Endothelial cell of umbilical vein (primary cell): ENCODE data around the gene CARD10. TPM values are rescaled to one million over a fixed set of nuclear protein-coding genes. Genes with fewer than 3 reads are reported as not detected.
A peak's percentile ranks its signal among the peaks of the same experiment; 100 is the strongest.

ENCODE experiments used
- BruUV-seq: library from RNA; stranded (reverse); fragments of 400-500 nt; replicated peaks from 2 replicates; lab custom pipeline; 2021; lab: Mats Ljungman, UMichigan
- CTCF ChIA-PET: fragments of 300-600, 350-600 bp; sonication (Branson Sonifier 250); formaldehyde crosslinking; loops from one replicate; lab custom pipeline; 2021; ENCODE audit warnings: antibody characterized with exemption, inconsistent platforms; lab: Charles Lee
- POLR2A ChIA-PET: fragments of 300-600, 350-600 bp; sonication (Branson Sonifier 250); formaldehyde crosslinking; loops from one replicate; lab custom pipeline; 2021; ENCODE audit warnings: antibody characterized with exemption, inconsistent platforms; lab: Charles Lee
- DNase-seq: peaks from one replicate; pipeline ENCODE4 v3.0.0-alpha.2; 2011; ENCODE audit warnings: low read depth, low spot score
- FAIRE-seq: peaks from 2 replicates; lab custom pipeline; 2011; peaks lifted over from hg19 to GRCh38; lab: Jason Lieb, UNC
- H2AFZ ChIP-seq: 2 replicates; pipeline ENCODE4 v1.6.0; 2012; ENCODE audit warnings: low read depth, low read length, control low read depth, inconsistent platforms
- H3K27ac ChIP-seq: 2 replicates; pipeline ENCODE4 v1.5.1; 2011; ENCODE audit warnings: low read depth, mild to moderate bottlenecking, control low read depth, low read length, moderate library complexity; ENCODE audit not compliant: insufficient read depth
- H3K27me3 ChIP-seq, 2 experiments: 2 replicates each; pipeline versions ENCODE4 v1.6.0 to v1.6.1; 2011; ENCODE audit warnings: low read length in 2 of 2, mixed read lengths in 1 of 2; ENCODE audit not compliant: control insufficient read depth in 2 of 2, insufficient read depth in 2 of 2
- H3K36me3 ChIP-seq, 2 experiments: 2 replicates in 1 of 2; 3 replicates in 1 of 2; pipeline ENCODE4 v1.5.1; 2011; ENCODE audit warnings: low read length in 2 of 2, mild to moderate bottlenecking in 1 of 2, moderate library complexity in 1 of 2; ENCODE audit not compliant: control insufficient read depth in 2 of 2, insufficient read depth in 2 of 2; ENCODE audit errors: extremely low read depth in 1 of 2
- H3K4me1 ChIP-seq: 3 replicates; pipeline ENCODE4 v1.5.1; 2011; ENCODE audit warnings: mild to moderate bottlenecking, low read length; ENCODE audit not compliant: control insufficient read depth, insufficient read depth; ENCODE audit errors: extremely low read depth
- H3K4me2 ChIP-seq: 2 replicates; pipeline ENCODE4 v1.6.1; 2011; ENCODE audit warnings: low read length, control low read depth, mixed read lengths; ENCODE audit not compliant: insufficient read depth
- H3K4me3 ChIP-seq, 3 experiments: fragments of 200-600 bp in 1 of 3; sonication (generic), shearing (Covaris generic) in 1 of 3; replicated peaks in 1 of 3; 2 replicates each; pipeline ENCODE4 v1.5.1; 2011 to 2016; ENCODE audit warnings: control low read depth in 3 of 3, low read length in 3 of 3, mild to moderate bottlenecking in 2 of 3, inconsistent platforms in 1 of 3, low read depth in 1 of 3, moderate library complexity in 1 of 3; ENCODE audit not compliant: insufficient read depth in 1 of 3
- H3K79me2 ChIP-seq: 2 replicates; pipeline ENCODE4 v1.6.0; 2012; ENCODE audit warnings: low read length, inconsistent platforms; ENCODE audit not compliant: control insufficient read depth, insufficient read depth
- H3K9ac ChIP-seq: replicated peaks from 2 replicates; pipeline ENCODE3; 2011; ENCODE audit warnings: low read length, control low read depth; ENCODE audit not compliant: insufficient read depth; ENCODE audit errors: extremely low read depth
- H3K9me1 ChIP-seq: replicated peaks from 3 replicates; pipeline ENCODE4 v1.6.0; 2011; ENCODE audit warnings: mild to moderate bottlenecking, low read length; ENCODE audit not compliant: control insufficient read depth, insufficient read depth; ENCODE audit errors: extremely low read depth
- H3K9me3 ChIP-seq: replicated peaks from 2 replicates; pipeline ENCODE4 v1.5.1; 2012; ENCODE audit warnings: low read length, inconsistent platforms; ENCODE audit not compliant: control insufficient read depth, insufficient read depth
- H4K20me1 ChIP-seq: replicated peaks from 2 replicates; pipeline ENCODE3; 2011; ENCODE audit warnings: mild to moderate bottlenecking, low read length; ENCODE audit not compliant: control insufficient read depth, insufficient read depth; ENCODE audit errors: extremely low read depth
- CTCF ChIP-seq, 2 donors: IDR thresholded peaks; 1 replicate in 1 of 2; 2 replicates in 1 of 2; pipeline ENCODE4 v1.5.1; 2011; ENCODE audit warnings: low read length in 2 of 2, mild to moderate bottlenecking in 2 of 2, moderate library complexity in 2 of 2, control low read depth in 1 of 2, inconsistent platforms in 1 of 2, low read depth in 1 of 2; ENCODE audit not compliant: insufficient read depth in 1 of 2; ENCODE audit errors: extremely low read depth in 1 of 2
- EZH2 ChIP-seq: IDR thresholded peaks from 2 replicates; pipeline ENCODE4 v1.6.1; 2012; ENCODE audit warnings: borderline replicate concordance, low read depth, mild to moderate bottlenecking, moderate library complexity, low read length, inconsistent platforms; ENCODE audit not compliant: severe bottlenecking
- FOS ChIP-seq: IDR thresholded peaks from 2 replicates; pipeline ENCODE4 v1.6.1; 2011; ENCODE audit warnings: mild to moderate bottlenecking, low read length, moderate library complexity, borderline replicate concordance; ENCODE audit not compliant: insufficient read depth
- GATA2 ChIP-seq: IDR thresholded peaks from 2 replicates; pipeline ENCODE4 v1.7.0; 2011; ENCODE audit warnings: low read depth, mild to moderate bottlenecking, moderate library complexity, mixed read lengths, low read length; ENCODE audit not compliant: insufficient read length, insufficient read depth
- JUN ChIP-seq: IDR thresholded peaks from 2 replicates; pipeline ENCODE4 v1.6.1; 2011; ENCODE audit warnings: borderline replicate concordance, low read depth; ENCODE audit not compliant: insufficient read length, insufficient read depth
- MAX ChIP-seq: IDR thresholded peaks from 2 replicates; pipeline ENCODE4 v1.6.1; 2011; ENCODE audit not compliant: insufficient read depth, insufficient read length
- MYC ChIP-seq: IDR thresholded peaks from one replicate; pipeline ENCODE4 v1.6.1; 2011; ENCODE audit warnings: mild to moderate bottlenecking, low read depth, low read length
- POLR2A ChIP-seq: IDR thresholded peaks from 2 replicates; pipeline ENCODE4 v1.6.1; 2012; ENCODE audit warnings: low read depth, mild to moderate bottlenecking, control low read depth, low read length
- POLR2AphosphoS5 ChIP-seq: IDR thresholded peaks from 2 replicates; pipeline ENCODE4 v1.6.1; 2012; ENCODE audit warnings: low read depth, mild to moderate bottlenecking, control low read depth, low read length, moderate library complexity; ENCODE audit not compliant: insufficient read depth
- dilution Hi-C: fragments of 300-500 bp; cut with MboI; formaldehyde crosslinking; loops from one replicate; pipeline ENCODE4 v1.15.0; 2019; ENCODE audit warnings: low sequenced_read_pairs; ENCODE audit not compliant: extremely low pct_ligation_motif_present
- intact Hi-C: fragments of 100-400 bp; cut with micrococcal nuclease; formaldehyde crosslinking; loops from one replicate; pipeline ENCODE4 v1.10.0; 2022
- polyA plus RNA-seq, 4 experiments: library from polyadenylated mRNA; depleted of rRNA in 3 of 4; stranded (reverse) in 3 of 4; unstranded in 1 of 4; fragments of >200 nt; gene quantifications; 2 replicates each; pipeline versions ENCODE4 v1.2.1 to v1.2.3, GENCODE V29; 2011 to 2012; ENCODE audit warnings: missing spikeins in 1 of 4
- total RNA-seq: library from RNA; stranded (reverse); gene quantifications from 2 replicates; pipeline ENCODE4 v1.2.3, GENCODE V29; 2021

Gene CARD10
- total and polyA plus RNA-seq, 2 donors (not counting 3 experiments of a cell fraction or from before 2014, with no cell fraction given), result 36.1 to 39.5 TPM

- H3K4me3 ChIP-seq, result no peak overlapping the region
- no peak for TF ChIP-seq POLR2A
- TF ChIP-seq FOS, result no peak
- no peak for TF ChIP-seq CTCF (IDR thresholded peaks at IDR 0.05; ENCODE audit: extremely low read depth in 1 of 2, insufficient read depth in 1 of 2, low read depth in 1 of 2, low read length in 2 of 2)
- TF ChIP-seq EZH2, result no peak
- TF ChIP-seq JUN, result no peak
- no peak for TF ChIP-seq MAX
- TF ChIP-seq POLR2AphosphoS5, result no peak
- no peak for TF ChIP-seq GATA2
- TF ChIP-seq MYC, result no peak
- no peaks in the 10 kb centered on the region for H4K20me1 ChIP-seq
- dilution Hi-C loops, result no loop called here
- no TSS peak for BruUV-seq
- no peaks in the 10 kb centered on the region for H3K9me1 ChIP-seq
- DNase-seq (no peak), FAIRE-seq (peak; percentile 8)
- no peak overlapping the region for H3K9ac ChIP-seq
- no peaks in the 10 kb centered on the region for H3K27me3 ChIP-seq
- intact Hi-C loops, result no loop called here
- H3K36me3 ChIP-seq, result no peaks in the 10 kb centered on the region
- no peak overlapping the region for H3K27ac ChIP-seq
- ChIA-PET CTCF (interaction anchor here (1.1 to 2.8 kb wide), 4 partner anchors 9 to 49 kb away, joined by 3 to 10 read pairs (median 5); no protein-coding TSS in a partner anchor), POLR2A (interaction anchor here (0.7 kb wide), 1 partner anchor 80 kb away, joined by 7 read pairs; no protein-coding TSS in a partner anchor)
- peaks cover 21% of the 10 kb centered on the region for H3K4me1 ChIP-seq
- H3K9me3 ChIP-seq, result no peaks in the 10 kb centered on the region
- H3K79me2 ChIP-seq, result peaks cover 19% of the 10 kb centered on the region
- no peak overlapping the region for H3K4me2 ChIP-seq
- peak overlapping the region; percentile 30 for H2AFZ ChIP-seq
These were observed 2.1 kb upstream of the CARD10 start for GRCh38 chr22:37521236-37521739.
